GM19455 (cell line): ENCODE data around the gene MLC1.

Experiments
- ATAC-seq: cut with Tn5 transposase; IDR thresholded peaks from one replicate; pipeline ENCODE4 v1.9.1; 2021; ENCODE audit not compliant: unreplicated experiment

The MLC1 gene

DNA sequence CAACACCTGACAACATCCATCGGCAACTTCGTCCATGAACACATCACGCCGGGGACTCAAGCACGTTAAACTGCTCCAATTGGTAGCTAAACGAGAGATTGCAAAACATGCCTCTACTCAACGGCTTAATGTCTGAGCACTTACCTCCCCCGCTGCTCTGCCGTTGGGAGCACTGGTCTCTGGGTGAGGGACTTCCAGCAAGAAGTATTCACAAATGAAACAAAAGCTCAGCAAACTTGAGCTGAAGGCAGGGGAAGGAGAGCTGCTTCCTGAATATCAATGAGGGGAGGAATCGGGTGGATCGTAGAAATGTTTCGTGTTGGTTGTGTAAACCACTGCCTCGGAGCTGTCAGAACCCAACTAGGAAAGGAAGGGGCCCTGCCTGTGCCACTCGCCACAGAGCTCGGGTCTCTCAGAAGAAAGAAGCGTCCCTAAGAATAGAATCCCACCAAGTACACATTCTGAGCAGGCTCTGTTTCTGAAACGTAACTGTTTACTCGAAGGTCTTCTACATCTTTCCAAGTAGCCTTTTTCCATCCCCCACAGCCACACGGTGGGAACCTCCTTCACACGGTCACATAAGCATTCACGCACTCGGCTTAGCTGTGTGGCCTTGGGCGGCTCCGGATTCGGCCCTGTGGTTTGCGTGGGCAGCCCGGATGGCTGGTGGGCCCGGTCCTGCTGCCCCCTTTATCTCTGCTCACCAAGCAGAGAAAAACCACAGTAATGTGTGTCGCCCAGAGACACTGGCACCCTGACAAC lies at the start of gene MLC1:
MLC1 (minus strand) TSS at position 216 of the 762 bp plus-strand sequence. CDS start 524 bp downstream, outside the sequence.
- no peak for ATAC-seq

DNA sequence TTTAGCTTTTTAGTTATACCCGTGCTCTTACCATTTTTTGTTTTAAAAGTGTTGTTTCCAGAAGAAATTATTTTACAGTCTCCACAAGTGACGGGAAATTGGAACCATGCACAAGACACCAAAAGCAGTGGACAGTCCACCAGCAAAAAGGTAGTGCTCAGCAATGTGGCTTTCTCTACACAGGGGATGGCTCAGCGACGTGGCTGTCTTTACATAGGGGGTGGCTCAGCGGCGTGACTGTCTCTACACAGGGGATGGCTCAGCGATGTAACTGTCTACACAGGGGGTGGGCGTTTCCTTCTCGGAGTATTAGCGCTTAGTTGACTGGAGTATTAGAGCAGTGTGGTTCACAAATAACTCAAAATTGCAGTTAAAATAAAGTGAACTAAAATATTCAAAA lies 49.3 kb upstream of the MLC1 start:
- no peak for ATAC-seq

DNA sequence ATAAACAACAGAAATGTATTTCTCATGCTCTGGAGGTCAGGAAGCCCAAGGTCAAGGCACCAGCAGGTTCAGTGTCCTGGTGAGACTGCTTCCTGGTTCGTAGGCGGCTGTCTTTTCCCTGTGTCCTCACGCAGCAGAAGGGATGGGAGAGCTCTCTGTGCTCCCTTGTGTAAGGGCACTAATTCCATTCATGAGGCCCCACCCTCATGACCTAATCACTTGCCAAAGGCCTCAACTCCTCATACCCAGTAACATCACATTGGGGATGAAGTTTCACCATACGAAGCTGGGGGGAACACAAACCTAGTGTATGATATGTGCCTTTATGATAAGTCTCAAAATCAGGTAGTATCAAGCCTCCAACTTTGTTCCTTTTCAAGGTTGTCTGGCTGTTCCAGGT lies 46.7 kb upstream of the MLC1 start:
- no peak for ATAC-seq

DNA sequence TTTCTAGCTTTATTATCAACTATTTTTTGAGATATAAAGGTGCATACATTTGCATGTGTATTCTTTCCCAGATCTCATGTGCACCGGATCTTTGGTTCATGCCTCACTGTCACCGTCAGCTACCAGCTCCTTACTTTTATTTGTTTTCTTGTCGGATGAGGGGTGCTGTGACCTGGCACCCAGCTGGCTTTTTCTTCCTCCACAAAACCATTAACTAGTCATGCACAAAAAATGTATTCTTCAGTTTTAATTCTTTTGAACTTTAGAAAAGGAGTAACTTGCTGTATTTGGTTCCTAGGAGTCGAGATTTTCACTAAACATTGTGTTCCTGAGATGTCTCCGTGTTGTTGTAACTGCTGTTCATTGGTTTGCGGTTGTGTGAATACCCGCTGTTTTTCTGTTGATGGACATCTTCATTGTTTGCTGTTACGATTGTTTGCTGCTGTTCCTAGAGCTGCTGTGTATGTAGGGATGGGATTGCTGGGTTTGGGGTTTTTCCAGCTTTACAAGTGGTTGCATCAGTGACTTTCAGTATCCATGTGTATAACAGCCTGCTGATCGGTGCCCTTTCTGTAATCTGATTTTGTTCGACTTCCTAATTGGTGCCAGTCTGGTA lies 44.0 kb upstream of the MLC1 start:
- ATAC-seq = no peak

- no peak for ATAC-seq
These were observed 39.8 kb upstream of the MLC1 start for GRCh38 chr22:50125029-50125428.

DNA sequence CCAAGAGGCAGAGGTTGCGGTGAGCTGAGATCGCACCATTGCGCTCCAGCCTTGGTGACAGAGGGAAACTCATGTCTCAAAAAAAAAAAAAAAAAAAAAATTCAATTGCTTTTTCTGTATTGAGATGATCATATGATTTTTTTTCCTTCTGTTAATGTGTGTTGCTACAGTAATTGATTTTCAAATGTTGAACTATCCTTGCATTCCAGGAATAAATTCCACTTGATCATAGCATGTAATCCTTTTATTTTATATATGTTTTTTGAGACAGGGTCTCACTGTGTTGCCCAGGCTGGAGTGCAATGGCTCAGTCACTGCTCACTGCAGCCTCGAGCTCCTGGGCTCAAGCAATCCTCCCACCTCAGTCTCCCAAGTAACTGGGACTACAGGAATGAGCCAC lies 37.9 kb upstream of the MLC1 start:
- ATAC-seq = no peak

DNA sequence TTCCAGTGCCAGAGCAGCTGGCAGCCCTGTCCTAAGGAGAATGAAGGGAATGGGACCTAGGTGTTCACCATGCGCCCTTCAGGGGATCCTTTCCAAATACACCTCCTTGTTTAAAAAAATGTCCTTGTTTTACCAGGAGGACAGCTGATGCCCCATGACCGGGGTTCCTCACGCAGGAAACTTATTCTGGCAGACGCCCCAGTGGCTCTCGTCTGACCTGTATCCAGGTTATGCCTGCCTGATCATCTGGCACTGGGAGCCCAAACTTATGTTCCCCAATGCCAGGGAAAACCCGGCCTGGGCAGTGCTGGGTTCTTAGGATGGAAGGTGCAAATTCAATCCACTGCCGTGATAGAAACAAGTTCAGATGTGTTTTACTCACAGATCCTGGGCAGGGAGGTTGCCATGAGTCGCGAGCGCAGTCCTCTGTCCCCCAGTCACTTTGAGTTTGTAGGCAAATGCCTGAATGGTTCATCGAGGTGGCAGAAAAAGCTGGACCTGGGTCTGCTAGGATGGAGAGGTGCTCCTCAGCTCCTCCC lies 36.0 kb upstream of the MLC1 start:
- no peak for ATAC-seq

DNA sequence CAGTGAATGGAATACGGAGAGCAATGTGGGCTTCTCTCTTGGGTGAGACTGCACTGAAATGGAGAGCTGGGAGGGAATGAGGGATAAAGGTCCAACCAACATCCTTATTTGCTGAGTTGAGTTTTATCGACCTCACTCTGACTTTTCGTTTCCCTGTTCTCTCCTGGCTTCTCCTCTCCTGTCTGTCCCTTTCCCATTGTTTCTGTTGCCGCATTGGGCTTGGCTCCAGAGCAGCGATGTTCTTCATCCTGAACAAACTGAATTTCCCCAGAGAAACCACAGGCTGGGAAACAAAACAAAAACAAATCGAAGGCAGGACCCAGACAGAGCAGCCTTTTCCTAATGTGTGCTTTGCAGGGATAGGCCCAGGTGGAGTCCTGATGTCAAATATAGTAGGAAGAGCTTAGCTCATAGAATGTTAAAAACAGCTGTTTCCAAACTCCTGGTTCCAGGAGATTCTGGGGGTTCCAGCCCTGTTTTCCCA lies 34.6 kb upstream of the MLC1 start:
- no peak for ATAC-seq

DNA sequence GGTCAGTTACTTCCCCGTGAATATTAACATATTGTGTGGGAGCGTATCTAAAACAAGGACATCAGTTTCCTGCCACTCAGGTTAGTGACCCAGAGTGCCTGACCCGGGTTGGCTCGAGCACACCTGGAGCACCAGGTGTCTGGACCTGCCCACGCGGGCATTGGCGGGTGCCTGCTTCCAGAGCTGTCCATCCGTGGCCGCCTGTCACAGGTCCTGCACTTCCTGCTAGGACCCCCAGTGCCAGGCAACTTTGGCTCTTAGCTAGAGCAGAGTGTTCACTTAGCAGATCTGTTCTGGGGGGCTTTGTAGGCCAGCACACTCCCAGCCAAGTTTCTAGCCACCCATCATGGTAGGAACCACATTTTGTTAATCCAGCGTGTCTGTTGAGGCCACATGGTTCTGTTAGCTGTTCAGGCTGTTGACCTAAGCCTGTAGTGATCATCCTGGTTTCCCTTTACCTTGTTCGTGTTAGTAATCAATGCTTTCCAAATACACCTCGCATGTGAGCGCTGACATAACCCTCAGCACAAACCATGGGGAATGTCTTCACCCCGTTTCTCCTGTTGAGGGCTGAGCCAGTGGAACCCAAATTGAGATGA lies 34.0 kb upstream of the MLC1 start:
- no peak for ATAC-seq

GRCh38 chr22:50118557-50119168 lies 33.4 kb upstream of the MLC1 start:
- ATAC-seq = no peak

- no peak for ATAC-seq
These were observed 32.9 kb upstream of the MLC1 start for GRCh38 chr22:50118129-50118528.

DNA sequence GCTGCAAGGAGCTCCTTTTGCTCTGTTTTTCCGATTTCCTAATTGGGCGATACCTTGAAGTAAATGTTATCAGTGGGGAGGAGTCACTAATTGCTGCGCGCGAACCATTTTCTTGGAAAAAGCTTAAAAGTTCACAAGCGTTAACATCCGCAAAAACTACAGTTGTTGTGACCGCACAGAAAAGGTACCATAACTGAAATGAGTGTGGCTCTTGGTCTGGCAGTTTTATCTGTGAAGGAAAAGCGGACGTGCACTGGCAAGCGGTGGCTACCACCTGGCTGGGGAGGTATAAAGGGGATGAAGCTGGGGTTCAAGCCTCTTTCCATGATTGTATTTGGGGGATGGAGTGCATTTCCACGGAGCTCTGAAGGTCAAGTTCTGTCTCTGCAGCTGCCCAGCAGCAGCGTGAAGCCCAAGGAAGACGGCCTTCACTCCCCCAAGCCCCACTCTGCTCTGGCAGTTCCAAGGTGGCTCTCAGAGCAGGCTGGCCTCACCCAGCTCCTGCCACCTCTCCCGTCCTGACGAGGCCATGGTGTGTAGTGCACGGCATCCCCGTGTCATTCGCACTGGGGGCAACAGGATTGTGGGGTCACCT lies 32.0 kb upstream of the MLC1 start:
- no peak for ATAC-seq

DNA sequence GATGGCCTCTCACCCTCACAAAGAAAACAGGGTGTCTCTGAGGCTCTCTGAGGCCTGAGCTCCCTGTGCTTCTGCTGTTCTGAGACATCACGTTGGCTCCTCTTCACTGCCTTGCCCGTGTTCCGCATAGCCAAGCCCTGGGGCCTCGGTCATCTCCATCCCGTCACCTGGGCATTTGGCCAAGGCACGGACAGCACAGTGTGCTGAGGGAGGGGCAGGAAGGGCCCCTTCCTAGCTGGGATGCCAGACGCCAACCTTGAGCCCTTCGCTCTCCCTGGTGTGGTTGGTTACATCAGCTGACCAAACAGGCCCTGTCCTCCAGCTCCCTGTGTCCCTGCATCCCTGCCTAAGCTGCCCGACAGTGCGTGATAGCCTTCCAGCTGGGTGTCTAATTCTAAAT lies 30.5 kb upstream of the MLC1 start:
- no peak for ATAC-seq

GRCh38 chr22:50114221-50115021 lies 29.2 kb upstream of the MLC1 start:
- no peak for ATAC-seq

DNA sequence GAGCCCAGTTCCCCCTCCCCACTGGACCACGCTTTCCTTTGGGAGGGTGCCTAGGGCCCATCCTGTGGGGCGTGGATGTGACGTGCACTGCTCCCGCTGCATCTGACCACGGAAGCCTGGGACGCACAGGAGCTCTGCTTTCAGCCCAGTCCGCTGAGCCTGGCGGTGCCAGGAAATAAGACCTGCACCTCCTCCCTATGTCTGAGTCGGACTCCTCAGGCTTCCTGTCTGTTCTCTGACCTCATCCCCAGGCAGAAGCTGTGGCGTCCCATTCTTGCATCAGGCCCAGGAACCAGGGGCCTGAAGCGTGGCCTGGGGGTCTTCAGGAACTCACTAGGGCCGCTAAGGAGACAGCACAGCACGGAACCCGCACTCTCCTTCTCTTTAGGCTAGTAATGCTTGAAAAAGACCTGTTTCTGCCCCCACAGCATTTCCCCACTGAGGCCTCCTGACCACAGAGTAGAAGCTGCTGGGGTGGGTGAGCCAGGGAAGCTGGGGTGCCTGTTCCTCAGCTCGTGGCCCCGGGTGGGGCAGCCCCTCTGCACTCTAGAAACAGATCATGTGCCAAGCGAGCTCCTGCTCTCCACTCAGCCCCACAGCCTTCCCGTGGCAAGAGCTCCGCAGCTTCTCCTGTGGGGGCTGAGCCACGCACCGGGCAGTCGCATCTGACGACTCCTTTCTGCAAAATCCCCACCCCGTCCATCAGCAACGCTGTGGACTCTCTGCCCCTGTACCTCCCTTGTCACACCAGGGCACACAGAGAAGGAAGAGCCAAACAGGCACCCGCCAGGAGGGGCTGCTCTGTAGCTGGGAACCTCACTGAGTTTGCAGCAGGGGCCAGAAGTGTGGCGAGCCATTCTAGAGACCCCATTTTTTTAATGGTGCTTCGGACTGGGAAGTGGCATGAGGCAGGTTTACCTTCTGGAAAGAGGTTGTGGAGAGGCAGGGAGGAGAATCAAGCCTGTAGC lies 27.2 kb upstream of the MLC1 start:
- no peak for ATAC-seq

GRCh38 chr22:50111056-50111455 lies 25.8 kb upstream of the MLC1 start:
- no peak for ATAC-seq

DNA sequence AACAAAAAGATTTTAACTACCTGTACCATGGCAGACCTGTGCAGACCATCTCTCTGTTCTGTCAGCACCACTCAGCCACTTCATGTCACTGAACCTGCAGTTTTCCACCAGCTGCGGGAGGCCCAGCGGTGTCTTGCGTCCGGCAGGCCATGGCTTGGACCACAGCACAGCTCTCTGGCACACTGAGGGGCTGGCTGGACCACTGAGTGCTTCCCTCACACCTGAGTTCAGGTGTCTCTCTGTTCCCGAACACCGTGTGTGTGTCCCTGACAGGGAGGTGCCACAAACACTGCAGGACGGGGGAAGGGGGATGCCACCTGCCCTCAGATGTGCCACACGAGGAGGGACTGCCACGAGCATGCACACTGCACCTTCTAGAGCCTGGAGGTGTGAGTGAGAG lies 22.3 kb upstream of the MLC1 start:
- ATAC-seq = no peak

DNA sequence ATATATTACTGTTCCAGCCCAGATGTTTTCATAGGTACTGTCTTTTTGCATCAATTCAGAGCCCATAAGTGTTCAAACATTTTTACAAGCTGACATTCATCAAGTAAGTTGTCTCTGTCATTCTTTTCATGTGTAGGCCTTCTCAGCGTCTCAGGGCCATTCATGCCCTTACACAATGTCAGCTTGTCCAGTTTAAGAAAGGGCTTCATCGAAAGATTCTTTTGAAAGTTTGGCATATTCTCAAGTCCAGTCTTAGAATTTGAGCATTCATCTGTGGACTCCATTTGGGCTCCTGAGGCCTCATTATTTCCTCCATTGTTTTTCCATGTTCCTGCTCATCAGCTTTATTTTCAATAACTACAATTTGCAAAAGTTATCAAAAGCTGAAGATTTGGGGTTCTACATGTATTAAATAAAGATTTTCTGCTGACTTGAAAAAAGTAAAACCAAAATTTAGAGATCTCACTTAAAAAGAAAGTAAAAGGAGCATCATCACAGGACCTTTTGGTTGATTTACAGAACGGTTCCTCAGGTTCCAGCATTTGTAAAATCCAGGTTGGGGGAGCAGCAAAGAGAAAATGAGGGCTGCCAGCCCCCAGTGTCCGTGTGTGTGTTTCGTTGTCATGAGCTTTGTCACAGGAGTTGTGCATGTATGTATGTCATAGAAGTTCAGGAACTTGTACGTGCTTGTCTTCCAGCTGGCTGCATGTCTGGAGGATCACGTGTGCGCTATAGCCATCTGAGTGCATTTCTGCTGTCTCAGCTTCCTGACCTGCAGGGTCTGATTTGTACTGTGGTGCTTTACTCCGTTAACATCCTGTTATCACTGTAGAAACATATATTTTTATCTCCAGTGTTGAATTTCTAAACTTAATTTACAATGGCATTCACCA lies 20.2 kb upstream of the MLC1 start:
- ATAC-seq = no peak
